IPS-18a (cell line): ENCODE results near the gene OR10V1.
"Not testable (repeated sequence)": the region's sequence is repeated elsewhere in the genome, so short reads cannot be mapped to it uniquely, and the experiment has no call there.

ENCODE experiments used
- H3K27ac ChIP-seq: one replicate; pipeline ENCODE4 v1.5.1; 2013; ENCODE audit warnings: low read length
- H3K27me3 ChIP-seq: one replicate; pipeline ENCODE4 v1.6.1; 2013; ENCODE audit warnings: mild to moderate bottlenecking, low read length; ENCODE audit not compliant: control insufficient read depth, insufficient read depth
- H3K36me3 ChIP-seq: one replicate; pipeline ENCODE4 v1.6.1; 2013; ENCODE audit warnings: low read depth, low read length; ENCODE audit not compliant: control insufficient read depth
- H3K4me1 ChIP-seq: one replicate; pipeline ENCODE4 v1.6.1; 2013; ENCODE audit warnings: low read depth, low read length; ENCODE audit not compliant: control insufficient read depth
- H3K4me3 ChIP-seq: one replicate; pipeline ENCODE4 v1.5.1; 2013; ENCODE audit warnings: low read length
- H3K9ac ChIP-seq: one replicate; pipeline ENCODE4 v1.6.1; 2013; ENCODE audit warnings: mild to moderate bottlenecking, low read length, moderate library complexity
- H3K9me3 ChIP-seq: one replicate; pipeline ENCODE4 v1.6.1; 2013; ENCODE audit warnings: low read depth, low read length; ENCODE audit not compliant: control insufficient read depth

Gene OR10V1

DNA sequence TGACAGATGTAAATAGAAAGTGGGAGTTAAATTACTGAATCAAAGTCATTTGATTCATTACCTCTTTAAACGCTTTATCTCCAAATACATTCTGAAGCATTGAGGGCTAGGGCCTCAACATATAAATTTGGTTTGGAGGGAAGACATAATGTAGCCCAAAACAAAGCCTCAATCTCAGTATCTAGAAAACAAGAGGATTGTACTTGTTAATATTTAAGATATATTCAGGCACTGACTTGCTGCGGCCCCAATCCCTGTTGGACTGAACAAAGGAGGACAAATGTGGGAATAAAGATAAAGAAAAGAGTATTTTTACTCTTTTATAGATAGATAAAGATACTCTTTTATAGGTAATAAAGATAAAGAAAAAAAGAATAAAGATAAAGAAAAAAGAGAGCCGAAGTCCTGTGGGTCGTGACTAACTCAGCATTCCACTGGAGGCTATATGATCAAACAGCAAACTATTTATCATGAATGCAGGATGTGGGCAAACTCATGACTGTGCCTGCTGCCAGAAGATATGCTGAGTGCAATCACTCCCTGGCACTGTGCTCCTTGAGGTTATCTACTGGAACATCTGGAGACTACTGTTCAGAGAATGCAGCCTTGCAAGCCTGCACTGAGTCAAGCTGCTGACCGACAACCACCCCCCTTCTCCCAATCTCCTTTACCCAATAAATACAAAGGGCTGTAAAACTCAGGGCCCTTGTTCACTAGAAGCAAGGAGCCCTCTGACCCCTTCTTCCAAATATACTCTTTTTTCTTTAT, 6.9 kb downstream of the OR10V1 start:
- no peaks in the 10 kb centered on the region for H3K36me3 ChIP-seq
- H3K9ac ChIP-seq: no peak overlapping the region
- H3K27me3 ChIP-seq: no peaks in the 10 kb centered on the region
- H3K9me3 ChIP-seq: no peaks in the 10 kb centered on the region
- no peak overlapping the region for H3K4me3 ChIP-seq
- H3K27ac ChIP-seq: no peak overlapping the region
- H3K4me1 ChIP-seq: no peaks in the 10 kb centered on the region

DNA sequence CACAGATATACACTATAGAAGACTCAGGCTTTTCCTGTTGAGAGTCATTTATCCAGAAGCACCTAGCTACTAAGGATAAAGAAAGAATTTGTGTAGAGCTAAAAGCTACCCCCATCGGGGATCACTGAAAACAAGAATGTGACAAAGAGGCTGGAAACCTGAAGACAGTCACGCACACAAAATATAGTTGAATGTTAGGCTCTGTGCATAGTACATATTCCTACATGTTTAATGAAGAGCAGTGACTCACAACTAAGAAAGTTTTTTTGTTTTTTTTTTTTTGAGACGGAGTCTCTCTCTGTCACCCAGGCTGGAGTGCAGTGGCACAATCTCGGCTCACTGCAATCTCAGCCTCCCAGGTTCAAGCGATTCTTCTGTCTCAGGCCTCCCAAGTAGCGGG, 8.4 kb downstream of the OR10V1 start:
- no peak overlapping the region for H3K9ac ChIP-seq
- no peaks in the 10 kb centered on the region for H3K4me1 ChIP-seq
- H3K27ac ChIP-seq: no peak overlapping the region
- no peak overlapping the region for H3K4me3 ChIP-seq
- H3K27me3 ChIP-seq: no peaks in the 10 kb centered on the region
- no peaks in the 10 kb centered on the region for H3K9me3 ChIP-seq
- H3K36me3 ChIP-seq: no peaks in the 10 kb centered on the region

DNA sequence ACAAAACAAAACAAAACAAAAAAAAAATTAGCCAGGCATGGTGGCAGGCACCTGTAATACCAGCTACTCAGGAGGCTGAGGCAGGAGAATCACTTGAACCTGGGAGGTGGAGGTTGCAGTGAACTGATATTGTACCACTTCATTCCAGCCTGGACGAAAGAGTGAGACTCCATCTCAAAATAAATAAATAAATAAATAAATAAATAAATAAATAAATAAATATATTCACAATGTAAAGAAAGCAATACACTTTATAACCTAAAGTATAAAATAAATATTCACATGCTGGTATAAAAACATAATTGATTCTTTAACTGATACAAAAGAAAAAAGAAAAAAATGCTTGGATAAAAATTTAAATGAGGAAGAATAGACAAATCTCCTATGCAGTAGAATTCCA, 10.1 kb downstream of the OR10V1 start:
- not testable (repeated sequence) for H3K4me3 ChIP-seq, H3K9ac ChIP-seq, H3K36me3 ChIP-seq, H3K4me1 ChIP-seq, H3K9me3 ChIP-seq, H3K27ac ChIP-seq, H3K27me3 ChIP-seq

DNA sequence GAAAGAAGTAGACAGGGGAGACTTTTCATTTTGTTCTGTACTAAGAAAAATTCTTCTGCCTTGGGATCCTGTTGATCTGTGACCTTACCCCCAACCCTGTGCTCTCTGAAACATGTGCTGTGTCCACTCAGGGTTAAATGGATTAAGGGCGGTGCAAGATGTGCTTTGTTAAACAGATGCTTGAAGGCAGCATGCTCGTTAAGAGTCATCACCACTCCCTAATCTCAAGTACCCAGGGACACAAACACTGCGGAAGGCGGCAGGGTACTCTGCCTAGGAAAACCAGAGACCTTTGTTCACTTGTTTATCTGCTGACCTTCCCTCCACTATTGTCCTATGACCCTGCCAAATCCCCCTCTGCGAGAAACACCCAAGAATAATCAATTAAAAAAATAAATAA, 13.5 kb downstream of the OR10V1 start:
- H3K9me3 ChIP-seq, H3K27me3 ChIP-seq, H3K9ac ChIP-seq, H3K4me3 ChIP-seq, H3K4me1 ChIP-seq, H3K36me3 ChIP-seq, H3K27ac ChIP-seq: not testable (repeated sequence)

DNA sequence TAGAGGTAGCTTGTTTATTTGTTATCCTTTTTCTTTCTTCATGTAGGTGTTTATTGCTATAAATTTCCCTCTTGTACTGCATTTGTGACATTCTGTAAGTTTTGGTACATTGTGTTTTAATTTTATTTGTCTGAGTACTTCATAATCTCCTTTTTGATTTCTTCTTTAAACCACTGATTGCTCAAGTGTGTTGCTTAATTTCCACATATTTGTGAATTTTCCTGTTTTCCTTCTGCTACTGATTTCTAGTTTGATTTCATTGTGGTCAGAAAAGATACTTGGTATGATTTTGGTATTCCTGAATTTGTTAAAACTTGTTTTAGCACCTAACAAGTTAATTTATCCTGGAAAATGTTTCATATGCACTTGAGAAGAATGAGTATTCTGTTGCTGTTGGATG, 15.1 kb downstream of the OR10V1 start:
- H3K9me3 ChIP-seq: peaks cover 7% of the 10 kb centered on the region
- H3K4me3 ChIP-seq: no peak overlapping the region
- H3K27me3 ChIP-seq: no peaks in the 10 kb centered on the region
- no peak overlapping the region for H3K27ac ChIP-seq
- H3K9ac ChIP-seq: no peak overlapping the region
- H3K36me3 ChIP-seq: no peaks in the 10 kb centered on the region
- H3K4me1 ChIP-seq: no peaks in the 10 kb centered on the region

DNA sequence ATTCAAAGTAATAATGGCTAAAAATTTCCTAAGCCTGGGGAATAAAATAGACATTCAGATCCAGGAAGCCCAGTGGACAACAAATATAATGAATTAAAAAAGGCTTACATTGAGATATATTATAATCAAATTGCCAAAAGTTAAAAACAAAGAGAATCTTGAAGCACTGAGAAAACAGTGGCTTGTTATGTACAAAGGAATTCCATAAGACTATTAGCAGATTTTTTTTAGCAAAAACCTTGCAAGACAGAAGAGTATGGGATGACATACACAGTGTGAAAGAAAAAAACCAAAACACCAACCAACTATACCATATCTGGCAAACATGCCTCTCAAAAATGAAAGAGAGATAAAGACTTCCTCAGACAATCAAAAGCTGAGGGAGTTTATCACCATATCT, 20.7 kb downstream of the OR10V1 start:
- Histone ChIP-seq H3K4me3 (no peak overlapping the region), H3K27me3 (no peaks in the 10 kb centered on the region), H3K4me1 (no peaks in the 10 kb centered on the region), H3K9me3 (peaks cover 8% of the 10 kb centered on the region), H3K9ac (no peak overlapping the region), H3K36me3 (no peaks in the 10 kb centered on the region), H3K27ac (no peak overlapping the region)

DNA sequence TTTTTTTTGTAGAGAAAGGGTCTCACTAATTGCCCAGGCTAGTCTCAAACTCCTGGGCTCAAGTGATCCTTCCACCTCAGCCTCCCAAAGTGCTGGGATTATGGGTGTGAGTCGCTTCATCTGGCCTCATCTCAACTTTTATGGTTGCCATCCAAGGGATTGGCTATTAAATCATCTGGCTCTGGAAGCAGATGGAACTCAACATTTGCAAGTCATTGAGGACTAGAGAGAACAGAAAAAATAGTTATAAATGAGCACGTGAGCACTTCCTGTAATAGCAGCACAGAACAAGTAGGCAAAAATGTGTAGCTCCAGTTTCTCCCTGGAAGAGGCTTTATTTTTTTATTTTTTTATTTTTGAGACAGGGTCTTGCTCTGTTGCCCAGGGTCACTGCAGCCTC, 22.5 kb downstream of the OR10V1 start:
- H3K27ac ChIP-seq: no peak overlapping the region
- no peak overlapping the region for H3K9ac ChIP-seq
- H3K4me3 ChIP-seq: no peak overlapping the region
- H3K9me3 ChIP-seq: peaks cover 5% of the 10 kb centered on the region
- no peaks in the 10 kb centered on the region for H3K36me3 ChIP-seq
- H3K27me3 ChIP-seq: no peaks in the 10 kb centered on the region
- no peaks in the 10 kb centered on the region for H3K4me1 ChIP-seq

DNA sequence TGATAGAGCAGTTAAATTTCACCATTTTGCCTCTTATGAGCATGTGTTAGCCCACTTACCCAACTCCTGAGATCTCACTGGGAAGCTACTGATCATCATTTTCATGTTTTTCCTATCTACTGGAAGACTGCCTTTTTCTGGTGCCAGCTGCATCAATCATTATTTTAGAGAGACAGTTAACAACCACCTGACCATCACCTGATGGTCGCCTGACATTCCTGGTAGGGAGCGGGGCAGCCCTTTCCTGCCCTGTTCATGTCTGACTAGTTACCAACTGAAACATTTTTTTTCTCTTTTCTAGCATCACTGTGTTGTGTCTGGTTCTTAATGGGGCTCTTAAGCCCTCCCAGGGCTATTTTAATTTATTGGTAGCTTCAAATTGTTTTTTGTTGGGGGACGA, 24.6 kb downstream of the OR10V1 start:
- Histone ChIP-seq H3K4me1 (no peaks in the 10 kb centered on the region), H3K27ac (no peak overlapping the region), H3K9ac (no peak overlapping the region), H3K36me3 (no peaks in the 10 kb centered on the region), H3K27me3 (no peaks in the 10 kb centered on the region), H3K9me3 (peaks cover 5% of the 10 kb centered on the region), H3K4me3 (no peak overlapping the region)

DNA sequence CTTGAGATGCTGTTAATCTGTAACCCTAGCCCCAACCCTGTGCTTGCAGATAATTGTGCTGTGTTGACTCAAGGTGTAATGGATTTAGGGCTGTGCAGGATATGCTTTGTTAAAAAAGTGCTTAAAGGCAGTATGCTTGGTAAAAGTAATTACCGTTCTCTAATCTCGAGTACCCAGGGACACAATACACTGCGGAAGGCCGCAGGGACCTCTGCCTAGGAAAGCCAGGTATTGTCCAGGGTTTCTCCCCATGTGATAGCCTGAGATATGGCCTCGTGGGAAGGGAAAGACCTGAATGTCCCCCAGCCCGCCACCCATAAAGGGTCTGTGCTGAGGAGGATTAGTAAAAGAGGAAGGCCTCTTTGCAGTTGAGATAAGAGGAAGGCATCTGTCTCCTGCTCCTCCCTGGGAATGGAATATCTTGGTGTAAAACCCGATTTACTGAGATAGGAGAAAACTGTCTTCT, 32.4 kb downstream of the OR10V1 start:
- H3K9ac ChIP-seq, H3K27ac ChIP-seq, H3K4me3 ChIP-seq, H3K9me3 ChIP-seq, H3K36me3 ChIP-seq, H3K4me1 ChIP-seq, H3K27me3 ChIP-seq: not testable (repeated sequence)

DNA sequence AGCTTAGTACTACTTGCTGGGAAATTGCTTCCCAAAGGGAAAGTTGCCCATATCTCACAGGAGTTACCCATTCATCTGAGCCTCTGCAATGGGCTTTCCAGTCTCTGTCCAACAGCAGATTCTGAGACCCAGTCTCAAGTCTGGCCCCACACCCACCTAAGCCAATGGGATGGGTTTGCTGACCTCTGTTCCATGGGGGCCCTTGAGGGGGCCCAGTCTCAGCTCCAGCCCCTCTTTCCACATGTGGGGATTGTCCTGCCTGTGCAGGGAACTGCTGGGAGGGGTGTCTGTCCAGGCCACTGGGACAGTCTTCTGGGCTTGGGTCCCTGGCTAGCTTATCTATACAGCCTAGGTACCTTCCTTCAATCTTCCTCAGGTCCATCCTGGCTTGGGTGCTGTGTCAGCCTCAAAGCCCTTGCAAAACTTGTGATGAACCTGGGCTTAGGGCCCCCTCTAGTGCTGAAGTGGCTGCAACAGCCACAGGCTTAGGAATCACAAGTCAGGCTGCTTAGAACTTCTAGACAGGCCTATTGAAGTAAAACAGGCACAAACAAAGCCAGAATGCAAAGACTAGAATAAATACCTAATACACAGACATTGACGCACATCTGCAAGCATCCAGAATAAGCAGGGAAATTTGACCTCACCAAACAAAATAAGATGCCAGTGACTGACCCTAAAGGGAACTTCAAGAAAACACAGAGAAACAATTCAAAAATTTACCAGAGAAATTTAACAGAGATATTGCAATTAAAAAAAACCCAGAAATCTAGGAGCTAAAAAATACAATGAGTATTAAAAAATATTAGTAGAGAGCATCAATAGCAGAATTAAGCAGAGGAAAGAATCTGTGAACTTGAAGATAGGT, 33.1 kb downstream of the OR10V1 start:
- H3K36me3 ChIP-seq: no peaks in the 10 kb centered on the region

DNA sequence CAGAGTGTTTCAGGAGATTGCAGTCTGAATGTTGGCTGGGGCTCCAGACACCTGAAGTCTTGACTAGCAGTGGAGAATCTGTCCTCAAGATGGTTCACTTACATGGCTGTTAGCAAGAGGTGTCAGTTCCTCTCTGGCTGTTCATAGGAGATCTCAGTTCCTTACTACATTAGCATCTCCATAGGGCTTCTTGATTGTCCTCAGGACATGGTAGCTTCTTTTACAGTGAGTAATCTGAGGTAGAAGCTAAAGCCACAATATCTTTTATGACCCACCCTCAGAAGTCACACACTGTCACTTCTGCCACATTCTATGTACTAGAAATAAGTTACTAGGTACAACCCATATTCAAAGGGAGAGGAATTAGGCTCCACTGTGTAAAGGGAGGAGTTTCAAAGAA, 34.3 kb downstream of the OR10V1 start:
- Histone ChIP-seq H3K36me3 (no peaks in the 10 kb centered on the region), H3K27me3 (no peaks in the 10 kb centered on the region), H3K4me1 (no peaks in the 10 kb centered on the region), H3K9ac (no peak overlapping the region), H3K4me3 (no peak overlapping the region), H3K9me3 (no peaks in the 10 kb centered on the region), H3K27ac (no peak overlapping the region)

More for the DNA sequence above, 33.1 kb downstream of the OR10V1 start:
- Histone ChIP-seq H3K4me3 (no peak overlapping the region), H3K27ac (no peak overlapping the region), H3K27me3 (no peaks in the 10 kb centered on the region), H3K9me3 (no peaks in the 10 kb centered on the region), H3K4me1 (no peaks in the 10 kb centered on the region), H3K9ac (no peak overlapping the region)

DNA sequence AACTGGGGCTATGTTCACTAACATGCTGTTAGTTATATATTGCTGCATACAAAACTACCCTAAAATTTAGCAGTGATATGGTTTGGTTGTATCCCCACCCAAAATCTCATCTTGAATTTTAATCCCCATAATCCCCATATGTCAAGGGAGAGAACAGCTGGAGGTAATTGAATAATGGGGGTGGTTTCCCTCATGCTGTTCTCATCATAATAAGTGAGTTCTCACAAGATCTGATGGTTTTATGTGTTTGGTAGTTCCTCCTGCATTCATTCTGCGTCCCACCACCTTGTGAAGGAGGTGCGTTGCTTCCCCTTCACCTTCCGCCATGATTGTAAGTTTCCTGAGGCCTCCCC, 34.9 kb downstream of the OR10V1 start:
- Histone ChIP-seq H3K27me3 (no peaks in the 10 kb centered on the region), H3K27ac (no peak overlapping the region), H3K9ac (no peak overlapping the region), H3K36me3 (no peaks in the 10 kb centered on the region), H3K4me3 (no peak overlapping the region), H3K4me1 (no peaks in the 10 kb centered on the region), H3K9me3 (no peaks in the 10 kb centered on the region)
